ENCODE results near the gene PSPN.

DNA sequence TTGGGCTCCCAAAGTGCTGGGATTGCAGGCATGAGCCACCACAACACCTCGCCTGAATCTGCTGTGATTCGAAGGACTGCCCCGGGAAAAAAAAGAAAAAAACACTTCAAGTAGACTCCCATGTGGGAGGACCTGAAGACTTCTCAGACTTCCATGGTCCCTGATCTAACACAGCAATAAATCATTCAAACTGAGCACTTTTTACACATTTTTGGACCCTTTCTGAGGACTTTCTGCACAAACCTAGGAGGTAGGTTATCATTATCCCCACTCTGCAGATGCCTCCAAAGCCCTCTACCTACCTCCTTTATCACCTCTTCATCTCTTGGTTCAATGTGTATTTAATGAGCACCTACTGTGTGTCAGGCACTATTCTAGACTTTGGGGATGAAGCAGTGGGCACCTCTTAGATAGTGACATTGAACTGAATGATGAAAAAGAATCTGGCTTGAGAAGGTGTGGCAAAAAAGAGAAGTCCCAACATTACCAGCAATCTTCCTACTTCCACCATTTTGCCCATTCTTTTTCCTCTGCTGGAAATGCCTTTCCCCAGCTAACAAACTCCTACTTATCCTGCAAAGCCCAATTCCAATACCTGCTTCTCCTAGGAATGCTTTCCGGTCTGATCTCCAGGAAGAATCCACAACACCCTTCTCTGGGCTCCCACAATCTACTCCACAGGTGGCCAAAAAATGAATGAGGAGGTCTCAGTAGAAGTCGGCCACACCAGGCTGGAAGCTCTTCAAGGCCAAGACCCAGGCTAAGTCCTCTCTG is 16.0 kb downstream of the PSPN start:
- TF ChIP-seq, protein P1, sequence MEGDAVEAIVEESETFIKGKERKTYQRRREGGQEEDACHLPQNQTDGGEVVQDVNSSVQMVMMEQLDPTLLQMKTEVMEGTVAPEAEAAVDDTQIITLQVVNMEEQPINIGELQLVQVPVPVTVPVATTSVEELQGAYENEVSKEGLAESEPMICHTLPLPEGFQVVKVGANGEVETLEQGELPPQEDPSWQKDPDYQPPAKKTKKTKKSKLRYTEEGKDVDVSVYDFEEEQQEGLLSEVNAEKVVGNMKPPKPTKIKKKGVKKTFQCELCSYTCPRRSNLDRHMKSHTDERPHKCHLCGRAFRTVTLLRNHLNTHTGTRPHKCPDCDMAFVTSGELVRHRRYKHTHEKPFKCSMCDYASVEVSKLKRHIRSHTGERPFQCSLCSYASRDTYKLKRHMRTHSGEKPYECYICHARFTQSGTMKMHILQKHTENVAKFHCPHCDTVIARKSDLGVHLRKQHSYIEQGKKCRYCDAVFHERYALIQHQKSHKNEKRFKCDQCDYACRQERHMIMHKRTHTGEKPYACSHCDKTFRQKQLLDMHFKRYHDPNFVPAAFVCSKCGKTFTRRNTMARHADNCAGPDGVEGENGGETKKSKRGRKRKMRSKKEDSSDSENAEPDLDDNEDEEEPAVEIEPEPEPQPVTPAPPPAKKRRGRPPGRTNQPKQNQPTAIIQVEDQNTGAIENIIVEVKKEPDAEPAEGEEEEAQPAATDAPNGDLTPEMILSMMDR (IDR thresholded peaks at IDR 0.05) = no peak
- no peak for TF ChIP-seq EZH2 (IDR thresholded peaks at IDR 0.05; ENCODE audit: borderline replicate concordance, insufficient read depth, low read depth, low read length, poor library complexity, severe bottlenecking)

Data from B cell (primary cell).